Panc1 (cell line): ENCODE data around the gene ZFHX3. TPM values are rescaled to one million over a fixed set of nuclear protein-coding genes. Genes with fewer than 3 reads are reported as not detected.

Experiments
- ATAC-seq: fragments of 200-7000 bp; cut with Tn5 transposase; 2 replicates; pipeline ENCODE4 v1.9.1; 2020; ENCODE audit warnings: mild to moderate bottlenecking, moderate library complexity
- BruUV-seq: library from RNA; stranded (reverse); fragments of 400-500 nt; replicated peaks from 2 replicates; lab custom pipeline; 2021; lab: Mats Ljungman, UMichigan
- CTCF ChIA-PET: fragments of 300-600 bp; sonication (Branson Sonifier 250); formaldehyde crosslinking; loops from one replicate; lab custom pipeline; 2022; ENCODE audit warnings: antibody characterized with exemption; lab: Charles Lee
- POLR2A ChIA-PET: fragments of 300-600 bp; sonication (Branson Sonifier 250); formaldehyde crosslinking; loops from one replicate; lab custom pipeline; 2022; ENCODE audit warnings: antibody characterized with exemption; lab: Charles Lee
- DNase-seq: peaks from one replicate; pipeline ENCODE4 v3.0.0-alpha.2; 2010; ENCODE audit warnings: low read depth, low spot score
- H3K27ac ChIP-seq: 2 replicates; pipeline ENCODE4 v1.5.1; 2011; ENCODE audit warnings: mild to moderate bottlenecking, low read length, inconsistent platforms
- H3K27me3 ChIP-seq: fragments of 200-500 bp; sonication (Bioruptor generic); 2 replicates; pipeline ENCODE4 v1.6.0; 2014; ENCODE audit warnings: low read length, inconsistent platforms; ENCODE audit not compliant: control insufficient read depth, insufficient read depth
- H3K36me3 ChIP-seq: fragments of 200-500 bp; sonication (Bioruptor generic); 2 replicates; pipeline ENCODE4 v1.5.1; 2014; ENCODE audit warnings: inconsistent platforms, mild to moderate bottlenecking, low read length, moderate library complexity; ENCODE audit not compliant: control insufficient read depth, insufficient read depth
- H3K4me1 ChIP-seq: 2 replicates; pipeline ENCODE4 v1.5.1; 2011; ENCODE audit warnings: inconsistent platforms, mild to moderate bottlenecking, low read length, moderate library complexity; ENCODE audit not compliant: control insufficient read depth, insufficient read depth
- H3K4me3 ChIP-seq, 2 experiments: 2 replicates each; pipeline ENCODE4 v1.5.1; 2011 to 2012; ENCODE audit warnings: low read depth in 2 of 2, low read length in 2 of 2, mild to moderate bottlenecking in 2 of 2, inconsistent platforms in 1 of 2, moderate library complexity in 1 of 2
- H3K9me3 ChIP-seq: fragments of 200-500 bp; sonication (Bioruptor generic); 2 replicates; pipeline ENCODE4 v1.5.1; 2014; ENCODE audit warnings: low read depth, mild to moderate bottlenecking, inconsistent platforms, low read length, moderate library complexity; ENCODE audit not compliant: control insufficient read depth, insufficient read depth
- POLR2AphosphoS5 ChIP-seq: IDR thresholded peaks from 2 replicates; pipeline ENCODE4 v1.6.1; 2012; ENCODE audit warnings: mild to moderate bottlenecking, low read depth, low read length, moderate library complexity
- SIN3A ChIP-seq: IDR thresholded peaks from 2 replicates; pipeline ENCODE4 v1.6.1; 2012; ENCODE audit warnings: low read depth, mild to moderate bottlenecking, low read length, moderate library complexity, borderline replicate concordance; ENCODE audit not compliant: insufficient read depth
- TCF7L2 ChIP-seq: IDR thresholded peaks from 2 replicates; pipeline ENCODE4 v1.6.1; 2011; ENCODE audit warnings: mild to moderate bottlenecking, low read depth, low read length, inconsistent platforms
- in situ Hi-C: cut with HindIII; loops from 2 replicates; pipeline ENCODE4 v1.10.0; 2016; ENCODE audit warnings: low sequenced_read_pairs, low pct_unique_long_range_greater_than_20kb
- intact Hi-C: fragments of 100-400 bp; cut with micrococcal nuclease; formaldehyde crosslinking; loops from one replicate; pipeline ENCODE4 v1.10.0; 2022; ENCODE audit not compliant: unreplicated experiment
- total RNA-seq: library from RNA; stranded (reverse); gene quantifications from one replicate; pipeline ENCODE4 v1.2.1, GENCODE V29; 2021; ENCODE audit not compliant: unreplicated experiment
- TF ChIP-seq, protein P1 (sequence below): fragments of 450-650 bp; IDR thresholded peaks from 2 replicates; pipeline ENCODE4 v1.5.1; 2017; ENCODE audit warnings: mild to moderate bottlenecking
- TF ChIP-seq, protein P2 (sequence below), 2 experiments: IDR thresholded peaks; 2 replicates each; pipeline ENCODE4 v1.6.1; 2011 to 2012; ENCODE audit warnings: low read depth in 2 of 2, control low read depth in 1 of 2, low read length in 1 of 2, mild to moderate bottlenecking in 1 of 2, moderate library complexity in 1 of 2; ENCODE audit not compliant: insufficient read depth in 1 of 2

ZFHX3 gene
- total RNA-seq, 1 experiment from 2014 or later: 7.1 TPM

DNA sequence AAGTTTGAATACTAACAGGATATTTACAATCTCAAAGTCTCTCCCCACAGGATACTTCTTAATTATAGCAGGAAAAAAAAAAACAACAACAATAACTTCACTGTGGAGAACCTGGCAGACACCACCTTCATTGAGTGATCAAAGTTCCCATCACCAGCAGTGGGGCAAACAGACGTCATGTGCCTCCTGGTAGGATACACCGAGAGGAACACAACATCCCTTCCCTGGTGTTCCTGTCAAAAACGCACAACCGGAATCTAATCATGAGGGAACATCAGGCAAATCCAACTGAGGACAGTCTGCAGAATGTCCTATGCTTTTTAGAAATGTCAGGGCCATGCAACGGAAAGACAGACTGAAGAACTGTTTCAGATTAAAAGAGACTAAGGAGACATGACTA is 80.0 kb downstream of the ZFHX3 start:
- TF ChIP-seq, protein P1, sequence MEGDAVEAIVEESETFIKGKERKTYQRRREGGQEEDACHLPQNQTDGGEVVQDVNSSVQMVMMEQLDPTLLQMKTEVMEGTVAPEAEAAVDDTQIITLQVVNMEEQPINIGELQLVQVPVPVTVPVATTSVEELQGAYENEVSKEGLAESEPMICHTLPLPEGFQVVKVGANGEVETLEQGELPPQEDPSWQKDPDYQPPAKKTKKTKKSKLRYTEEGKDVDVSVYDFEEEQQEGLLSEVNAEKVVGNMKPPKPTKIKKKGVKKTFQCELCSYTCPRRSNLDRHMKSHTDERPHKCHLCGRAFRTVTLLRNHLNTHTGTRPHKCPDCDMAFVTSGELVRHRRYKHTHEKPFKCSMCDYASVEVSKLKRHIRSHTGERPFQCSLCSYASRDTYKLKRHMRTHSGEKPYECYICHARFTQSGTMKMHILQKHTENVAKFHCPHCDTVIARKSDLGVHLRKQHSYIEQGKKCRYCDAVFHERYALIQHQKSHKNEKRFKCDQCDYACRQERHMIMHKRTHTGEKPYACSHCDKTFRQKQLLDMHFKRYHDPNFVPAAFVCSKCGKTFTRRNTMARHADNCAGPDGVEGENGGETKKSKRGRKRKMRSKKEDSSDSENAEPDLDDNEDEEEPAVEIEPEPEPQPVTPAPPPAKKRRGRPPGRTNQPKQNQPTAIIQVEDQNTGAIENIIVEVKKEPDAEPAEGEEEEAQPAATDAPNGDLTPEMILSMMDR: no peak
- TF ChIP-seq TCF7L2 (no peak), SIN3A (no peak), POLR2AphosphoS5 (no peak)
- TF ChIP-seq, protein P2, sequence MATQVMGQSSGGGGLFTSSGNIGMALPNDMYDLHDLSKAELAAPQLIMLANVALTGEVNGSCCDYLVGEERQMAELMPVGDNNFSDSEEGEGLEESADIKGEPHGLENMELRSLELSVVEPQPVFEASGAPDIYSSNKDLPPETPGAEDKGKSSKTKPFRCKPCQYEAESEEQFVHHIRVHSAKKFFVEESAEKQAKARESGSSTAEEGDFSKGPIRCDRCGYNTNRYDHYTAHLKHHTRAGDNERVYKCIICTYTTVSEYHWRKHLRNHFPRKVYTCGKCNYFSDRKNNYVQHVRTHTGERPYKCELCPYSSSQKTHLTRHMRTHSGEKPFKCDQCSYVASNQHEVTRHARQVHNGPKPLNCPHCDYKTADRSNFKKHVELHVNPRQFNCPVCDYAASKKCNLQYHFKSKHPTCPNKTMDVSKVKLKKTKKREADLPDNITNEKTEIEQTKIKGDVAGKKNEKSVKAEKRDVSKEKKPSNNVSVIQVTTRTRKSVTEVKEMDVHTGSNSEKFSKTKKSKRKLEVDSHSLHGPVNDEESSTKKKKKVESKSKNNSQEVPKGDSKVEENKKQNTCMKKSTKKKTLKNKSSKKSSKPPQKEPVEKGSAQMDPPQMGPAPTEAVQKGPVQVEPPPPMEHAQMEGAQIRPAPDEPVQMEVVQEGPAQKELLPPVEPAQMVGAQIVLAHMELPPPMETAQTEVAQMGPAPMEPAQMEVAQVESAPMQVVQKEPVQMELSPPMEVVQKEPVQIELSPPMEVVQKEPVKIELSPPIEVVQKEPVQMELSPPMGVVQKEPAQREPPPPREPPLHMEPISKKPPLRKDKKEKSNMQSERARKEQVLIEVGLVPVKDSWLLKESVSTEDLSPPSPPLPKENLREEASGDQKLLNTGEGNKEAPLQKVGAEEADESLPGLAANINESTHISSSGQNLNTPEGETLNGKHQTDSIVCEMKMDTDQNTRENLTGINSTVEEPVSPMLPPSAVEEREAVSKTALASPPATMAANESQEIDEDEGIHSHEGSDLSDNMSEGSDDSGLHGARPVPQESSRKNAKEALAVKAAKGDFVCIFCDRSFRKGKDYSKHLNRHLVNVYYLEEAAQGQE (IDR thresholded peaks at IDR 0.05; ENCODE audit: insufficient read depth in 1 of 2, low read depth in 2 of 2, low read length in 1 of 2): no peak
- DNase-seq: no peak
- ATAC-seq: no peak
- H3K36me3 ChIP-seq: no peaks in the 10 kb centered on the region
- CTCF ChIA-PET: no interaction called here
- H3K4me3 ChIP-seq: no peak overlapping the region
- BruUV-seq: no TSS peak
- POLR2A ChIA-PET: no interaction called here
- H3K9me3 ChIP-seq: no peaks in the 10 kb centered on the region
- H3K27me3 ChIP-seq: no peaks in the 10 kb centered on the region
- in situ Hi-C loops (no loop called here), intact Hi-C loops (no loop called here)
- no peaks in the 10 kb centered on the region for H3K4me1 ChIP-seq
- H3K27ac ChIP-seq: no peak overlapping the region

GRCh38 chr16:72963533-72964315 is 84.2 kb downstream of the ZFHX3 start:
- Histone ChIP-seq H3K4me1 (no peaks in the 10 kb centered on the region), H3K4me3 (no peak overlapping the region), H3K36me3 (no peaks in the 10 kb centered on the region), H3K27ac (no peak overlapping the region), H3K27me3 (no peaks in the 10 kb centered on the region), H3K9me3 (no peaks in the 10 kb centered on the region)
- ATAC-seq: no peak
- DNase-seq: no peak
- in situ Hi-C loops: no loop called here
- no TSS peak for BruUV-seq
- ChIA-PET POLR2A (no interaction called here), CTCF (no interaction called here)
- TF ChIP-seq TCF7L2: no peak
- TF ChIP-seq POLR2AphosphoS5: no peak
- TF ChIP-seq, protein P1: no peak
- no peak for TF ChIP-seq SIN3A
- TF ChIP-seq, protein P2 (IDR thresholded peaks at IDR 0.05; ENCODE audit: insufficient read depth in 1 of 2, low read depth in 2 of 2, low read length in 1 of 2): no peak
- intact Hi-C loops: no loop called here
